KG1 (cell line): ENCODE results near the gene POLR2F.
"Not testable (repeated sequence)": the region's sequence is repeated elsewhere in the genome, so short reads cannot be mapped to it uniquely, and the experiment has no call there.

ENCODE experiments used
- DNase-seq: peaks from one replicate; lab custom pipeline; 2025; lab: John Stamatoyannopoulos, UW

POLR2F gene

GRCh38 chr22:37925330-37925729, 28.2 kb upstream of the POLR2F start:
- no peak for DNase-seq

- no peak for DNase-seq
These were observed 27.7 kb upstream of the POLR2F start for GRCh38 chr22:37925767-37926166.

DNA sequence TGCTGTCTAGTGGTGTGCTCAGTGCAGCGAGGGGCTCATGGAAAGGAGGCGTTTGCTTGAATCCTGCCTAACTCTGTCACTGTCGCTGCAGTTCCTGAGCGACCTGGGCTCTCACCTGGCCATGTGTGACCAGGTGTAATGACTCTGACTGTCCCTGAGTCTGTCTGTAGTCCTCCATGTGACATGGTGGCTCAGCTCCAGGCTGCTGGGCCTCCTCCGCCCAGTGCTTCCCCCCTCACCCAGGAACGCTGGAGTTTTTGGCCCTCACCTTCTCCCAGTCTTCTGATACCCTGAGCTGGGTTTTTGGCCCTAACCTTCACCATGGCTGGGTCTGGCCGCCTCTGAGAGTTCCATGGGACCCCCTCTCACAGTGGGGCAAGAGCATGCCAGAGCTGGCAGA, 27.1 kb upstream of the POLR2F start:
- no peak for DNase-seq

DNA sequence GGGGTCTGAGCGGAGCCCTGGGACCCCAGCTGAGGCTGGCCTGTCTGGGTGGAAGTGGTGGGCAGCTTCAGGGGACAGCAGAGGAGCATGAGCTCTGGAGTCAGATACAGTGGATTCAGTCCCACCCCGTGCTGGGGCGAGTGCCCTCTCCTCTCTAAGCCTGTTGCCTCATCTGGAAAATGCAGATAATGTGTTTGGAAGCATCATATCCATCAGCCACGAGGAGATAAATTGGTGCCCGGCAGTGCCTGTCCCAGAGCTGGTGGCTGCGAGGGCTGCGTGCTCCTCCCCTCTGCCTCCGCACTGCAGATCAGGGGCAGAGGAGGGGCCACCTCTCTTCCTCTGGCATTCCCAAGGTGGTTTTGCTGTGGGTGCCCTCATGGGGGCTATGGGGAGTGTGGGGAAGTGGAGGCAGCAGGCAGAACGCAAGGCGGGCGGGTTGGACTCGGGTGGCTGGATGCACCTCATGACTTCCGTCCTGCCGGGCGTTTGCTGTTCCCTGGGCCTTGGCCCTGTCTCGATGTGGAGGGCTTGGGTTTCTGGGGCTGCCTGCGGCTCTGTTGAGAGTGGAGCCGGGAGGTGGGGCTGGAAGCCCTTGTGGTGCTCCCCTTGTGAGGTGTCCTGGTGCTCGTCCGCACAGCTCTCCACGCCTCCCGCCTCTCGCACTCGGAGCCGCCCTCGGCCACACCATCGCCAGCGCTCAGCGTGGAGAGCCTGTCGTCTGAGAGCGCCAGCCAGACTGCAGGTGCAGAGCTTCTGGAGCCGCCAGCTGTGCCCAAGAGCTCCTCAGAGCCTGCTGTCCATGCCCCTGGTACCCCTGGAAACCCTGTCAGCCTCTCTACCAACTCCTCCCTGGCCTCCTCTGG, 26.5 kb upstream of the POLR2F start:
- DNase-seq, result no peak

GRCh38 chr22:37927637-37927936, 25.9 kb upstream of the POLR2F start:
- DNase-seq, result no peak

DNA sequence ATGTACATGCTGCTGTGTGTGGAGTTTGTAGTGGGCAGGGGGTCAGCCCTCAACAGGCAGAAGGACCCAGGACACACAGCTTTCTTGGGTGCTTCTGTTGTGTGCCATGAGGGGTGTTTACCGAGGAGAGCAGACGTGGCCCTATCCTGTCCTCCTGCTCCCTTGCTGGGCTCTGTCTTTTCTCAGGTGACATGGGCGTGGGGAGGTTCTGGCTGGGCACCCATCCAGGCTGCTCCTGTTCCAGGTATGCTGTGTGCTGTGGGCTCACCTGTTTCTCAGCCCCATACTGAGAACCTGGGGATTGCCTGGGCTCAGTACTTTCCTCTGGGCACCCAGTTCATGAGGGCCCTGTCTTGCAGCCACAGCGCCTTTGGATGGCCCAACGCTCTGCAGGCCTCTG, 24.1 kb upstream of the POLR2F start:
- no peak for DNase-seq

- no peak for DNase-seq
These were observed 23.1 kb upstream of the POLR2F start for GRCh38 chr22:37930270-37930951.

- no peak for DNase-seq
These were observed 22.5 kb upstream of the POLR2F start for GRCh38 chr22:37930952-37931440.

DNA sequence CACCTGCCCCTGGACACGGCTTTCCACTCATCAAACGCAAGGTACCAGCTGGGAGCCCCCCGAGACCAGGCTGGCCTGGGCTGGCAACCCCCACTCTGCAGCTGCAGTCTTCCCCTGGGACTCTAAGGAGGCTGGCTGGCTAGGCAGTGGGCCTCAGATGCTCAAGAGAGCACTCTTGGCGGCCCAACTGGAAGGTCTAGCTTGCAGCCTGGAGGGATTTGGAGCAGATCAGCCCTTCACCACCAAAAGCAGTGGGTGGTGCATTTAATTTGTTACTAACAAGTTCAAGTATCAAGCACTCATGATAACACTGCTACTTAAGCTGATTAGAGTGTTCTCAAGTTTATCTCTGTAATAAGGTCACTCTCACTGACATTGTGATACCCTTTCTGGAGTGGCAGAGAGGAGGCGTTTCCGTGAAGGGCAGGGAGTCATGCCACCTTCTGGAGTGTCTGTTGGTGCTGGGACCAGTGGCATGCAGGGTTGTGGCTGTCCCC, 21.6 kb upstream of the POLR2F start:
- no peak for DNase-seq

GRCh38 chr22:37932401-37932800, 21.1 kb upstream of the POLR2F start:
- no peak for DNase-seq

DNA sequence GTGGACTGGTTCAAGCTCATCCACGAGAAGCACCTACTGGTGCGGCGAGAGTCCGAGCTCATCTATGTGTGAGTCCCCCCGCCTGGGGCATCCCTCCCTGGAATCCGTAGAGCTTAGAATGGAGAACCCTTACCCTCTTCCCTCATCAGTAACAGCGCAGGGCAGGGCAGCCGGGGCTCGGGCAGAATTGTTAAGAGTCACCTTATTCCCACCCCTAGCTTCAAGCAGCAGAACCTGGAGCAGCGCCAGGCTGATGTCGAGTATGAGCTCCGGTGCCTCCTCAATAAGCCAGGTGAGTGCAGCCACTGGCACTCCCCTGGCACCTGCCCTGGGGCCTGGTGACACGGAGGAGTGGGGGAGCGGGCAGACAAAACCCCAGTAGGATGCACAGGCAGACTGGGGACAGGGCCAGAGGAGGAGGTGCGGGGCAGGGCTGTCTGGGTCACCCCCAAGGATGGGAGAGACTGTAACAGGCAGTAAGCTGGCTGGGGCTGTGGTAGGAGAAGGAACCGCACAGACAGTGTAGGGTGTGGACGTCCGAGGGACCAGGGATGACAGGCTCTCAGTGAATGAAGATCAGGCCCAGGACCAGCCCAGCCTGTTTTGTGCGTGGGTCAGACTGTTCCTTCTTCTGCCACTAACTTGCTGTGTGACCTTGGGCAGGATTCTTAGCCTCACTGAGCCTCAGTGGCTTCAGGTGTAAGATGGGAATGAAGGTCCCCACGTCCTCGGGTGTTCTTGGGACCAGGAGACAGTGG, 20.5 kb upstream of the POLR2F start:
- no peak for DNase-seq

- DNase-seq, result peak; percentile 11
These were observed 19.7 kb upstream of the POLR2F start for GRCh38 chr22:37933711-37934376.

DNA sequence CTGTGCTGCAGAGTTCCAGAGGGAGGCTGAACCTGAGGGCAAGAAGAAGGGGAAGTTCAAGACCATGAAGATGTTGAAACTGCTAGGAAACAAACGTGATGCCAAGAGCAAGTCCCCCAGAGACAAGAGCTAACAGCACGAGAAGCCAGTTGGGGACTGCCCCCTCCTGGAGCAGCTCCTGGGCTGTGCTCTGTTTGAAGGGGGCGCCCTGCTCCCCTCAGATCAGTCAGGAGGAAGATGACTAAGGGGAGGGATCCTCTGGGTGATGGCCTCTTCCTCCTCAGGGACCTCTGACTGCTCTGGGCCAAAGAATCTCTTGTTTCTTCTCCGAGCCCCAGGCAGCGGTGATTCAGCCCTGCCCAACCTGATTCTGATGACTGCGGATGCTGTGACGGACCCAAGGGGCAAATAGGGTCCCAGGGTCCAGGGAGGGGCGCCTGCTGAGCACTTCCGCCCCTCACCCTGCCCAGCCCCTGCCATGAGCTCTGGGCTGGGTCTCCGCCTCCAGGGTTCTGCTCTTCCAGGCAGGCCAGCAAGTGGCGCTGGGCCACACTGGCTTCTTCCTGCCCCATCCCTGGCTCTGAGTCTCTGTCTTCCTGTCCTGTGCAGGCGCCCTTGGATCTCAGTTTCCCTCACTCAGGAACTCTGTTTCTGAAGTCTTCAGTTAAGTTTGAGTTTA, 12.7 kb upstream of the POLR2F start:
- DNase-seq, result no peak

DNA sequence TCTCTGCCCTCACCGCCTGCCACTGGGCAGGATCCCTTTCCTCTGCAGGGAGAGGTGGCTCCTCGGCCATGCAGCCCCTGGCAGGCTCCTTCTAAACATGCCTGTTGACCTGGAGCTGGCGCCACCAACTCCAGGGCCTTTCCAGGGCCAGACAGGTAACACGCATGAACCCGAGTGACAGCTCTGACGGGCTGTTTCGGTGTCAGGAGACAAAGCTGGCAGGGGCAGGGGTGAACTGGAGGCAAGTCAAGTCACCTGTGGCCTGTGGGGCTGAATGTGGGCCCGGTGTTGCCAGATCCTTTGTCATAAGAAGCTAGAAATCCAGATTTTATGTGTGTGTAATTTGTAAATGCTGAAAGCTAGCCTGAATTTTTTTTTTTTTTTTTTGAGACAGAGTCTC, 11.4 kb upstream of the POLR2F start:
- no peak for DNase-seq

DNA sequence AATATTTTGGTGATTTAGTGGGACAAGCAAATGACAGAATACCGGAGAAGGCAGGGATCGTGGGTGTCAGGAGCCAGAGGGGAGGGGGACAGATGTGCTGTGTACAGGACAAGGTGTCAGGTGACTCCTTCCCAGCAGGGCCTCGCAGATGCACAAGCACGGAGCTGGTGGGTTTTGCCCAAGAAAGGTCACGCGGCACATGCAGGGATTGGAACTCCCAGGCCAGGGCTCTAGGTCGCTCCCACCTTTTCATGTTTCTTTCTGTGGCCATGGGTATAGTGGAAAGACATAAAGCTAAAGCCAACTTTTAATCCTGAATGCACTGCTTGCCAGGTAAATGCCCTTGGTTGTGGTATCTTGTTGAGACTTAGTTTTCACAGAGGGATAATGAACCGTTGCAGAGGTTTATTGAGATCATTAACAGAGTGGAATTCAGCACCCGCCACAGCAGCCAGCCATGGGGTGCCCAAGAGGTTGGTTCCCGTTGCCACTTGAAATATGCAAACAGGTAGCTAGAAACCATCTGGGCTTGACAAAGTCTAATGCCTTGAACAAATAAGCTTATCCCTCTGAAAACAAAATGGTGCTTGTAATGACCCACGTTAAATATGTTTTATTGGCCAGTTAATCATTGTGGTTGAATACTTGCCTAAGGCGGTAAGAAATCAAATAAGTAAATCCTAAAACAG, 10.2 kb upstream of the POLR2F start:
- DNase-seq, result no peak

DNA sequence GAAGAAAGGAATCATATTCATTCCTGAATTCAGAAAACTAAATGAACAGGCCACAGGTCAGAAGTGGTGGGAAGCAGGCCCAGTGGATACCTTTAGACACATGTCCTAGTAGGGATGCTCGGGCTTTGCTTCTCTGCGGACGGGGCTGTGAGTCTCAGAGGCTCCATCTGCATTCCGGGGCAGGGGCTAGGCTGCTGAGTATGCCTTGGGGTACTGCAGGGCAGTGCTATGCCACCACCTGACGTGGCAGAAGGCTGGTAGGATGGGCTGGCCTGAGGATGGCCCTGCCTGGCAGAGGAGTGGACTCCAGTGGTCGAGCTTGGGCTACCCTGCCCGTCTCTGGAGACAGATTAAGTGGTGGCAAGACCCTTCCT, 9.7 kb upstream of the POLR2F start:
- no peak for DNase-seq

DNA sequence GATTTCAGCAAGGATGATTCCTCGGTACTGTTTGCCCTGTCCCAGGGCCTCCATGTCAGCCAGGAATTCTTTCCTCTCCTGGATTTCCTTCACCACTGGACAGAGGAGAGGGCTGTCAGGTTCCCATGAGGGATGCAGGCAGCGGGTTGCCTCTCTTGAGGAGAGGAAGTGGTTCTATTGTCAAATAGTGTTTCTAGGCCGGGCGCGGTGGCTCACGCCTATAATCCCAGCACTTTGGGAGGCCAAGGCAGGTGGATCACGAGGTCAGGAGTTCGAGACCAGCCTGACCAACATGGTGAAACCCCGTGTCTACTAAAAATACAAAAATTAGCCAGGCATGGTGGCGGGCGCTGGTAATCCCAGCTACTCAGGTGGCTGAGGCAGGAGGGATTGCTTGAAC, 9.1 kb upstream of the POLR2F start:
- DNase-seq, result not testable (repeated sequence)

DNA sequence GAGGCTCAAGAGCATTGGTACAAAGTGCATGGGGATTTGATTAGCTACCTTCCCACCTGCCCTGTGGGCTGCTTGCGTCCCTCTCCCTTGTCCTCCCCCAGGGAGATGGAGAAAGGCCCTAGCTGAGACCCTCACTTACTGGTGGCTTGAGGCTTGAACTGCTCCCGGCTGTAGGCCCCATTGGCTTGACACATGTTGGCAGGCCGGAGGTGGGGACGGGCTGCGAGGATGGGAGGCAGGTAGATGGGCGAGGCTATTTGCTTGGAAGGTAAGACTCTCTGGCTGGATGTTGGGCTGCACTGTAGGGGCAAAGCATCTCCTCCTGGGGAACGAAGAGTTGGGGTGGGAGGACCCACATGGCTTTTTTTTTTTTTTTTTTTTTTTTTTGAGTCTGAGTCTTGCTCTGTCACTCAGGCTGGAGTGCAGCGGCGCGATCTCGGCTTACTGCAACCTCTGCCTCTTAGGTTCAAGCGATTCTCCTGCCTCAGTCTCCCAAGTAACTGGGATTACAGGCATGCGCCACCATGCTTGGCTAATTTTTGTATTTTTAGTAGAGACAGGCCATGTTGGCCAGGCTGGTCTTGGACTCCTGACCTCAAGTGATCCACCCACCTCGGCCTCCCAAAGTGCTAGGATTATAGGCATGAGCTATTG, 6.2 kb upstream of the POLR2F start:
- DNase-seq, result not testable (repeated sequence)

GRCh38 chr22:37951305-37951704, 2.2 kb upstream of the POLR2F start:
- DNase-seq, result no peak

DNA sequence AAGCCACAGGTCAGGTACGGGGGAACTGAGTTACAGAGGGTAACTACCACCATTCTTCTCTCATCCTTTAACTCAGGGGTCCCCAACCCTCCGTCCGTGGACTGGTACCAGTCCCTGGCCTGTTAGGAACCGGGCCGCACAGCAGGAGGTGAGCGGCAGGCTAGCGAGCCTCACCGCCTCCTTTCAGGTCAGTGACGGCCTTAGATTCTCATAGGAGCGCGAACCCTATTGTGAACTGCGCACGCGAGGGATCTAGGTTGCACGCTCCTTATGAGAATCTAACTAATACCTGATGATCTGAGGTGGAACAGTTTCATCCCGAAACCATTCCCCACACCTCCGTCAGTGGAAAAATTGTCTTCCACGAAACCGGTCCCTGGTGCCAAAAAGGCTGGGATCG, 870 bp upstream of the POLR2F start:
- not testable (repeated sequence) for DNase-seq
